GM12873 (cell line): Measurements from ENCODE around the gene CDH1.

ENCODE experiments used
- TF ChIP-seq, protein P1 (sequence below): IDR thresholded peaks from 2 replicates; pipeline ENCODE4 v1.5.1; 2012; ENCODE audit warnings: low read depth, mild to moderate bottlenecking, moderate library complexity, low read length, control low read depth; ENCODE audit not compliant: insufficient read depth; ENCODE audit errors: missing control alignments

Gene CDH1

DNA sequence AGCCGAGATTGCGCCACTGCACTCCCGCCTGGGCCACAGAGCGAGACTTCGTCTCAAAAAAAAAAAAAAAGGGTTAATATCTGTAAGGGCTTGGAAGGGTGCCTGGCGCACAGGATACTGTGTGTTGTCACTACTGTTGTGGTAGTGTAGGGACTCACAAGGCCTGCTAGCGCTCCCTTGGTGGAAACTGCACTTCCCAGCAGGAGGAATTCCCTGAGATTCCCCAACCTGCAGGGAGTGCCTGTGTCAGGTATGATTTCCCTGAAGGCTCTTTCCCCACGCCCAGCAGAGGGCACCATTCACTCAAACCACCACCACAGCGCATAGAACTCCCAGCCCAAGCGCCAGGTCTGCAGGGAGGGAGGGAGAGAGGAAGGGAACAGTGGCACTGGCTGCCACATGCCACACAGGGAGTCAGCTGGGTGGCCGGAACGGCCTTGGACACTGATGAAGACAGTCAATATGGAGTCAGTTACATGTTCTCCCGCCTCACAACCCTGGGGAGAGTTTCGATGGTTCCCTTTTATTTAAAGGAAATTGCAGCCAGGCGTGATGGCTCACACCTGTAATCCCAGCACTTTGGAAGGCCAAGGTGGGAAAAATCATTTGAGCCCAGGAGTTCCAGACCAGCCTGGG lies 32.7 kb upstream of the CDH1 start:
- TF ChIP-seq, protein P1, sequence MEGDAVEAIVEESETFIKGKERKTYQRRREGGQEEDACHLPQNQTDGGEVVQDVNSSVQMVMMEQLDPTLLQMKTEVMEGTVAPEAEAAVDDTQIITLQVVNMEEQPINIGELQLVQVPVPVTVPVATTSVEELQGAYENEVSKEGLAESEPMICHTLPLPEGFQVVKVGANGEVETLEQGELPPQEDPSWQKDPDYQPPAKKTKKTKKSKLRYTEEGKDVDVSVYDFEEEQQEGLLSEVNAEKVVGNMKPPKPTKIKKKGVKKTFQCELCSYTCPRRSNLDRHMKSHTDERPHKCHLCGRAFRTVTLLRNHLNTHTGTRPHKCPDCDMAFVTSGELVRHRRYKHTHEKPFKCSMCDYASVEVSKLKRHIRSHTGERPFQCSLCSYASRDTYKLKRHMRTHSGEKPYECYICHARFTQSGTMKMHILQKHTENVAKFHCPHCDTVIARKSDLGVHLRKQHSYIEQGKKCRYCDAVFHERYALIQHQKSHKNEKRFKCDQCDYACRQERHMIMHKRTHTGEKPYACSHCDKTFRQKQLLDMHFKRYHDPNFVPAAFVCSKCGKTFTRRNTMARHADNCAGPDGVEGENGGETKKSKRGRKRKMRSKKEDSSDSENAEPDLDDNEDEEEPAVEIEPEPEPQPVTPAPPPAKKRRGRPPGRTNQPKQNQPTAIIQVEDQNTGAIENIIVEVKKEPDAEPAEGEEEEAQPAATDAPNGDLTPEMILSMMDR = peak; percentile 91

DNA sequence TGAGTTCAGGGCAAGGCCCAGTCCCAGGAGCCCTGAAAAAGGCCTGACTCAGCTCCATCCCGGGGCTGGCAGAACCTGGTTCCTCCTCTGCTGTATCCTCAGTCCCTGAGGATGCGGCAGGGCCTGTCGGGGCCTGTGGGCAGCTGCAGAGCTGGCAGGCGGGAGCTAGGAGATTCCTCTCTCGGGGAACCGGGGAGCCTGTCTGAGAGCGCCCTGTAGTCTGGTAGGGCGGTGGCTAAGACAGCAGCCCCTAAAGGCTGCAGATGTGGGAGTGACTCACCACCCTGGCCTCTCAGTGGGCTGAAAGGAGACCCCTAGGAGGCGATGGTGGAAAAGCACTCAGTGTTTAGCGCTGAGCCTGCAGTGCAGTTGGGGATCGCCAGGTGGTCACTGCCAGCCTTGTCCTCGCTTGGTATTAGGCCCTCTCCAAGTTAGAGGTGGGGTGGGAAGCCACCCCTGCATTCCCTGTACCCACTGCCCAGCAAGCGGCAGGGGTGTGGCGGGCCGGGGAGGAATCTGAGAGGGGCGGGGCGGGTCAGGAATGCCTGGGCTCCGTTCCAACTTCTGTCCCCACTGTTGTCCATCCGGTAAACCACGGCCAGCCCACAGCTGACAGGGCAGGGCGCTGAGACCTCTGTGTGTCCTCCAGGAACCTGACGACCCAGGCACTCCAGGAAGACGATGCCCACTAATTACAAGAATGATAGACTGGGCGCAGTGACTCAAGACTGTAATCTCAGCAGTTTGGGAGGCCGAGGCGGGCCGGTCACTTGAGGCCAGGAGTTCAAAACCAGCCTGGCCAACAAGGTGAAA lies 29.5 kb upstream of the CDH1 start:
- TF ChIP-seq, protein P1 = no peak

- TF ChIP-seq, protein P1 = no peak
Observed at GRCh38 chr16:68710211-68710610, 26.9 kb upstream of the CDH1 start.

DNA sequence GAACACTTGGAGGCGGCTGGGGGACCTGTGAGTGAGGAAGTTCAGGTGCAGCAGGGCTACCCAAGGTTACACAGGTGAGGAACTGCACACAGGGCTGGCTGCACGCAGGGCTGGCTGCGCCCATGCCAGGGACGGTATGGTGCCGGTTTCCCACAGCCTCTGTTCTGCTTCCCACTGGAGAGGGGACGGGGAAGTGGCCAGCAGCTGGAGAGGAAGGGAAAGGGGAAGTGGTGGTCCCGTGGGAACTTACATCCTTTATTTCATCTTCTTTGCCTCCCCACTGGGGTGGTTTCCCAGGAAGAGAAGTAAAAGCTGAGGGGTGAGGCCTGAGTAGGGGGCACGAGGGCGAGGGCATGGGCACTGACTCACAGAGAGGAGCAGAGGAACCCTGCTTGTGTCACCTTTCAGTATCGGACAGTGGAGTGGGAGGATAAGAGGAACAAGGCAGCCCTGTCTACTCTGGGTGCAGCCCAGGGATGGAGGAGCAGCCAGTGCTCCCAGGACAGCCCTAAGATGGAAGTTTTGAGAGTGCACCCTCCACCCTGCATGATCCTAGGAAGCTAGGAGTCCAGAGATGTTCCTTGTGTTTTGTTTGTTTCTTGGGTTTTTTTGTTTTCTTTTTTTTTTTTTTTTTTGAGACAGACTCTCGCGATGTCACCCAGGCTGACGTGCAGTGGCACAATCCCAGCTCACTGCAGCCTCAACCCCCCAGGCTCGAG lies 25.5 kb upstream of the CDH1 start:
- TF ChIP-seq, protein P1 = no peak

GRCh38 chr16:68713361-68713760 lies 23.7 kb upstream of the CDH1 start:
- TF ChIP-seq, protein P1 = no peak

GRCh38 chr16:68715471-68715870 lies 21.6 kb upstream of the CDH1 start:
- TF ChIP-seq, protein P1 = no peak

GRCh38 chr16:68717684-68718083 lies 19.4 kb upstream of the CDH1 start:
- TF ChIP-seq, protein P1 = no peak
